B cell (primary cell): ENCODE results near the gene SLC39A2. TPM values are rescaled to one million over a fixed set of nuclear protein-coding genes. Genes with fewer than 3 reads are reported as not detected.

Source experiments
- ATAC-seq: fragments of 200-7000 bp; cut with Tn5 transposase; one replicate; pipeline ENCODE4 v1.10.0; 2021; ENCODE audit warnings: low read depth, mild to moderate bottlenecking, moderate number of reproducible peaks, moderate library complexity
- CTCF ChIA-PET: fragments of 350-600 bp; sonication (Branson Sonifier 250); formaldehyde crosslinking; loops from one replicate; lab custom pipeline; 2021; ENCODE audit warnings: antibody characterized with exemption, inconsistent platforms; lab: Charles Lee
- POLR2A ChIA-PET: fragments of 350-600 bp; sonication (Branson Sonifier 250); formaldehyde crosslinking; loops from one replicate; lab custom pipeline; 2021; ENCODE audit warnings: antibody characterized with exemption; lab: Charles Lee
- DNase-seq: peaks from one replicate; pipeline ENCODE4 v3.0.0; 2013
- H2AFZ ChIP-seq: 2 replicates; pipeline ENCODE4 v1.6.1; 2012; ENCODE audit warnings: mild to moderate bottlenecking, low read depth, low read length; ENCODE audit not compliant: insufficient read depth, poor library complexity, severe bottlenecking
- H3K27ac ChIP-seq, 2 donors: 1 replicate in 1 of 2; 2 replicates in 1 of 2; pipeline ENCODE4 v1.5.1; 2012 to 2013; ENCODE audit warnings: low read length in 2 of 2, mild to moderate bottlenecking in 2 of 2, moderate library complexity in 1 of 2
- H3K27me3 ChIP-seq, 4 experiments: fragments of 200-600 bp in 1 of 4; sonication (generic) in 1 of 4; replicated peaks in 1 of 4; 1 replicate in 2 of 4; 2 replicates in 2 of 4; pipeline versions ENCODE4 v1.6.1 to v1.7.0; 2013 to 2016; ENCODE audit warnings: low read length in 3 of 4, mild to moderate bottlenecking in 2 of 4, mixed read lengths in 1 of 4, moderate library complexity in 1 of 4; ENCODE audit not compliant: insufficient read depth in 4 of 4, control insufficient read depth in 3 of 4; ENCODE audit errors: control extremely low read depth in 1 of 4
- H3K36me3 ChIP-seq, 2 experiments: replicated peaks in 1 of 2; 1 replicate in 1 of 2; 2 replicates in 1 of 2; pipeline versions ENCODE4 v1.6.1 to v1.7.1; 2013; ENCODE audit warnings: low read length in 1 of 2; ENCODE audit not compliant: insufficient read depth in 2 of 2, control insufficient read depth in 1 of 2; ENCODE audit errors: control extremely low read depth in 1 of 2, extremely low read depth in 1 of 2
- H3K4me1 ChIP-seq, 2 donors: fragments of 200-600 bp in 1 of 2; sonication (generic) in 1 of 2; 1 replicate in 1 of 2; 2 replicates in 1 of 2; pipeline versions ENCODE4 v1.5.1 to v1.6.1; 2013 to 2017; ENCODE audit warnings: low read length in 2 of 2; ENCODE audit not compliant: control insufficient read depth in 2 of 2, insufficient read depth in 2 of 2
- H3K4me2 ChIP-seq: replicated peaks from 2 replicates; pipeline ENCODE3; 2012; ENCODE audit warnings: mild to moderate bottlenecking, low read depth, low read length; ENCODE audit not compliant: poor library complexity, severe bottlenecking
- H3K4me3 ChIP-seq, 5 experiments: fragments of 200-600 bp in 1 of 5; sonication (generic) in 1 of 5; 1 replicate in 3 of 5; 2 replicates in 2 of 5; pipeline versions ENCODE4 v1.5.1 to v1.7.0; 2011 to 2016; ENCODE audit warnings: low read length in 4 of 5, mild to moderate bottlenecking in 4 of 5, low read depth in 2 of 5, control low read depth in 1 of 5, moderate library complexity in 1 of 5; ENCODE audit not compliant: insufficient read depth in 1 of 5; ENCODE audit errors: control extremely low read depth in 1 of 5, extremely low read depth in 1 of 5
- H3K79me2 ChIP-seq: fragments of 200-600 bp; sonication (generic); one replicate; pipeline ENCODE4 v1.6.0; 2016; ENCODE audit warnings: low read length; ENCODE audit not compliant: control insufficient read depth, insufficient read depth
- H3K9ac ChIP-seq: fragments of 200-600 bp; sonication (generic); 2 replicates; pipeline ENCODE4 v1.6.1; 2017; ENCODE audit warnings: mild to moderate bottlenecking, low read length, moderate library complexity
- H3K9me3 ChIP-seq, 3 donors: one replicate each; pipeline versions ENCODE4 v1.6.1 to v1.7.1; 2013; ENCODE audit warnings: low read length in 2 of 3; ENCODE audit not compliant: control insufficient read depth in 2 of 3, insufficient read depth in 1 of 3; ENCODE audit errors: control extremely low read depth in 1 of 3
- H4K20me1 ChIP-seq: 2 replicates; pipeline ENCODE4 v1.6.0; 2012; ENCODE audit warnings: mild to moderate bottlenecking, low read length; ENCODE audit not compliant: insufficient read depth, control insufficient read depth, poor library complexity, severe bottlenecking
- H3K27ac Mint-ChIP-seq: one replicate; pipeline ENCODE4 v1.8.0; 2021; ENCODE audit warnings: mixed read lengths
- H3K27me3 Mint-ChIP-seq: one replicate; pipeline ENCODE4 v1.8.0; 2021; ENCODE audit warnings: mixed read lengths
- H3K4me1 Mint-ChIP-seq: one replicate; pipeline ENCODE4 v1.8.0; 2021; ENCODE audit warnings: mixed read lengths
- H3K4me3 Mint-ChIP-seq: one replicate; pipeline ENCODE4 v1.8.0; 2021; ENCODE audit warnings: mixed read lengths
- H3K9me3 Mint-ChIP-seq: one replicate; pipeline ENCODE4 v1.8.0; 2022; ENCODE audit warnings: mixed read lengths; ENCODE audit not compliant: insufficient read depth
- CTCF ChIP-seq: fragments of 200-600 bp; IDR thresholded peaks from one replicate; pipeline ENCODE4 v1.8.0; 2022; ENCODE audit warnings: antibody characterized with exemption, mild to moderate bottlenecking
- EZH2 ChIP-seq: IDR thresholded peaks from 2 replicates; pipeline ENCODE4 v1.6.1; 2012; ENCODE audit warnings: borderline replicate concordance, low read depth, mild to moderate bottlenecking, moderate library complexity, low read length; ENCODE audit not compliant: insufficient read depth, poor library complexity, severe bottlenecking
- WGBS: methylation state at CpG from one replicate; pipeline ENCODE4 v1.1.5; 2013; ENCODE audit warnings: missing lambda C conversion rate; ENCODE audit not compliant: insufficient coverage; 5-methylcytosine and 5-hydroxymethylcytosine counted together
- intact Hi-C: fragments of 100-400 bp; cut with micrococcal nuclease; formaldehyde crosslinking; loops from one replicate; pipeline ENCODE4 v1.10.0; 2022
- polyA plus RNA-seq: library from polyadenylated mRNA; depleted of rRNA; stranded (reverse); fragments of >200 nt; gene quantifications from 2 replicates; pipeline ENCODE4 v1.2.3, GENCODE V29; 2012
- total RNA-seq, 2 donors: library from RNA; stranded (reverse); fragments of 120-200 nt in 1 of 2; gene quantifications; 1 replicate in 1 of 2; 2 replicates in 1 of 2; pipeline versions ENCODE4 v1.2.3 to v1.2.4, GENCODE V29; 2013 to 2022

The SLC39A2 gene
- total and polyA plus RNA-seq, 2 donors (not counting 1 experiment from before 2014, with no cell fraction given): 0.07 to 0.25 TPM

GRCh38 chr14:21041676-21042433 lies 42.8 kb downstream of the SLC39A2 start, which contains the start of gene RNASE7:
Gene RNASE7 (plus strand): TSS chr14:21042362. CDS start chr14:21042993, 631 bp downstream.
- ATAC-seq: no peak
- no peaks in the 10 kb centered on the region for H3K9me3 ChIP-seq
- no peak within 1 kb of the TSS for H2AFZ ChIP-seq

More at GRCh38 chr14:21041676-21042433, 42.8 kb downstream of the SLC39A2 start, which contains the start of gene RNASE7:
- Histone ChIP-seq H3K4me1 (no peaks in the 10 kb centered on the region), H4K20me1 (no peaks in the 10 kb centered on the region), H3K36me3 (no peaks in the 10 kb centered on the region), H3K4me2 (no peak within 1 kb of the TSS), H3K4me3 (no peak within 1 kb of the TSS), H3K79me2 (no peaks in the 10 kb centered on the region), H3K9ac (no peak within 1 kb of the TSS), H3K27ac (no peak within 1 kb of the TSS), H3K27me3 (no peaks in the 10 kb centered on the region)
- no peak for DNase-seq
- H3K4me3 Mint-ChIP-seq: no peak within 1 kb of the TSS
- intact Hi-C loops: no loop called here
- ChIA-PET CTCF (interaction anchor here (1.5 to 7.2 kb wide), 5 partner anchors 9 to 81 kb away, joined by 5 to 305 read pairs (median 9); partner anchors contain the start of gene NDRG2), POLR2A (no interaction called here)
- H3K4me1 Mint-ChIP-seq: no peaks in the 10 kb centered on the region
- H3K27me3 Mint-ChIP-seq: peaks cover 54% of the 10 kb centered on the region
- H3K9me3 Mint-ChIP-seq: no peaks in the 10 kb centered on the region
- no peak within 1 kb of the TSS for H3K27ac Mint-ChIP-seq
- 79% methylated on average over 9 of the region's 11 CpGs for WGBS
- TF ChIP-seq EZH2 (no peak), CTCF (no peak)
